KMS-11 (cell line): ENCODE results near the gene GEMIN4.
"Not testable (repeated sequence)": the region's sequence is repeated elsewhere in the genome, so short reads cannot be mapped to it uniquely, and the experiment has no call there.

Experiments used
- H2AFZ ChIP-seq: fragments of 200-600 bp; sonication (generic); 2 replicates; pipeline ENCODE4 v1.6.1; 2016; ENCODE audit warnings: antibody characterized with exemption, mixed run types, low read depth
- H3K27ac ChIP-seq: fragments of 200-600 bp; sonication (generic); 2 replicates; pipeline ENCODE4 v1.6.1; 2016; ENCODE audit warnings: mild to moderate bottlenecking, mixed run types
- H3K27me3 ChIP-seq: fragments of 200-600 bp; sonication (generic); 2 replicates; pipeline ENCODE4 v1.6.1; 2017; ENCODE audit warnings: mild to moderate bottlenecking, low read depth, mixed run types, moderate library complexity; ENCODE audit not compliant: insufficient read depth
- H3K36me3 ChIP-seq: fragments of 200-600 bp; sonication (generic); 2 replicates; pipeline ENCODE4 v1.6.1; 2017; ENCODE audit warnings: mild to moderate bottlenecking, mixed run types; ENCODE audit not compliant: insufficient read depth
- H3K4me1 ChIP-seq: fragments of 200-600 bp; sonication (generic); 2 replicates; pipeline ENCODE4 v1.6.1; 2016; ENCODE audit warnings: mild to moderate bottlenecking, low read depth, mixed run types; ENCODE audit not compliant: poor library complexity, severe bottlenecking
- H3K4me2 ChIP-seq: fragments of 200-600 bp; sonication (generic); 2 replicates; pipeline ENCODE4 v1.7.0; 2016; ENCODE audit warnings: mild to moderate bottlenecking, mixed run types
- H3K4me3 ChIP-seq: fragments of 200-600 bp; sonication (generic); IDR thresholded peaks from 2 replicates; pipeline ENCODE4 v1.6.1; 2017; ENCODE audit warnings: low read depth, low read length, mixed read lengths; ENCODE audit not compliant: insufficient read depth
- H3K79me2 ChIP-seq: fragments of 200-600 bp; sonication (generic); 2 replicates; pipeline ENCODE4 v1.6.1; 2016; ENCODE audit warnings: low read depth, mixed run types; ENCODE audit not compliant: insufficient read depth
- H3K9ac ChIP-seq: fragments of 200-600 bp; sonication (generic); 2 replicates; pipeline ENCODE4 v1.6.1; 2016; ENCODE audit warnings: mild to moderate bottlenecking, mixed run types
- H4K20me1 ChIP-seq: fragments of 200-600 bp; sonication (generic); 2 replicates; pipeline ENCODE4 v1.6.1; 2016; ENCODE audit warnings: mild to moderate bottlenecking, mixed run types; ENCODE audit not compliant: insufficient read depth
- TF ChIP-seq, protein P1 (sequence below): fragments of 200-600 bp; sonication (generic); conservative IDR thresholded peaks from 2 replicates; pipeline ENCODE4 v1.6.1; 2017; ENCODE audit warnings: low read depth, mild to moderate bottlenecking, antibody characterized with exemption, low read length, moderate library complexity, mixed read lengths

Gene GEMIN4

DNA sequence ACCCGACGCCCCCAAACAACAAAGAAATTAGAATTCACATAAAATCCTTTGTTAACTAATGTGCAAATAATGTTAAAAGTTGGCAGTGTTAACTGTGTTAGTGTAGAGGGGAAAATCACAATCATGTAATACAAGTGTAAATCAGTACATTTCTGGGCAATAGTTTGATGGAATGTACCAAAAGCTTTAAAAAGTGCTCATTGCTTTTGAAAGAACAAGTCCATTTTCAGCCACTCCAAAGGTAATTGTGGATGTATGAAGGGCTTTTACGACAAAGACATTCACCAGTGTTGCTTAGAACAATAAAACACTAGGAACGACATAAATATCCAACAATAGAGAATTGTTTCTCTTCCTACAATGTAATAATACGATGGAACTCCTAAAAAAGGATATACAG, 21.0 kb upstream of the GEMIN4 start:
- Histone ChIP-seq H3K27ac (no peak overlapping the region), H3K27me3 (no peaks in the 10 kb centered on the region), H3K79me2 (no peaks in the 10 kb centered on the region), H3K9ac (no peak overlapping the region), H3K4me3 (no peak overlapping the region), H3K4me1 (peaks cover 8% of the 10 kb centered on the region), H4K20me1 (no peaks in the 10 kb centered on the region), H3K36me3 (no peaks in the 10 kb centered on the region), H3K4me2 (no peak overlapping the region), H2AFZ (no peak overlapping the region)
- TF ChIP-seq, protein P1, sequence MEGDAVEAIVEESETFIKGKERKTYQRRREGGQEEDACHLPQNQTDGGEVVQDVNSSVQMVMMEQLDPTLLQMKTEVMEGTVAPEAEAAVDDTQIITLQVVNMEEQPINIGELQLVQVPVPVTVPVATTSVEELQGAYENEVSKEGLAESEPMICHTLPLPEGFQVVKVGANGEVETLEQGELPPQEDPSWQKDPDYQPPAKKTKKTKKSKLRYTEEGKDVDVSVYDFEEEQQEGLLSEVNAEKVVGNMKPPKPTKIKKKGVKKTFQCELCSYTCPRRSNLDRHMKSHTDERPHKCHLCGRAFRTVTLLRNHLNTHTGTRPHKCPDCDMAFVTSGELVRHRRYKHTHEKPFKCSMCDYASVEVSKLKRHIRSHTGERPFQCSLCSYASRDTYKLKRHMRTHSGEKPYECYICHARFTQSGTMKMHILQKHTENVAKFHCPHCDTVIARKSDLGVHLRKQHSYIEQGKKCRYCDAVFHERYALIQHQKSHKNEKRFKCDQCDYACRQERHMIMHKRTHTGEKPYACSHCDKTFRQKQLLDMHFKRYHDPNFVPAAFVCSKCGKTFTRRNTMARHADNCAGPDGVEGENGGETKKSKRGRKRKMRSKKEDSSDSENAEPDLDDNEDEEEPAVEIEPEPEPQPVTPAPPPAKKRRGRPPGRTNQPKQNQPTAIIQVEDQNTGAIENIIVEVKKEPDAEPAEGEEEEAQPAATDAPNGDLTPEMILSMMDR = no peak

DNA sequence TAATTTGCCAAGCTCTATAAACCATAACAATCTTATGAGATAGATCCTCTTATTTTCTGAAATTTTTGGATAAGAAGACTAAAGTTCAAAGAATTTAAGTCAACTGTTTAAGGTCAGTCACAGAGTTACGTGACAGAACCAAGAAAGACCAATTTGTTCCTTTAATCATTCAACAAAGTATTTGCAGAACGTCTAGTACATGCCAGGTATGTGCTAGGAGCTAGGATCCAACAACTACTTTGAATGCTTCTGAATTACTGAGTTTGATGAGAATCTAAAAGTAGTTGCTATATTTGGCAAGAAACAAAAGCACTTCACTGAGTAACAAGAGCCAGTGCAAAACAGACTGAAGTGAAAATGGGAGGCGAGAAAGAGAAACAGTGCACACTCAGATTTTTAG, 15.0 kb upstream of the GEMIN4 start:
- Histone ChIP-seq H3K27ac (no peak overlapping the region), H3K27me3 (no peaks in the 10 kb centered on the region), H3K4me2 (no peak overlapping the region), H3K4me1 (no peaks in the 10 kb centered on the region), H3K36me3 (no peaks in the 10 kb centered on the region), H3K4me3 (no peak overlapping the region), H4K20me1 (no peaks in the 10 kb centered on the region), H3K9ac (no peak overlapping the region), H3K79me2 (no peaks in the 10 kb centered on the region), H2AFZ (no peak overlapping the region)
- TF ChIP-seq, protein P1 = no peak

DNA sequence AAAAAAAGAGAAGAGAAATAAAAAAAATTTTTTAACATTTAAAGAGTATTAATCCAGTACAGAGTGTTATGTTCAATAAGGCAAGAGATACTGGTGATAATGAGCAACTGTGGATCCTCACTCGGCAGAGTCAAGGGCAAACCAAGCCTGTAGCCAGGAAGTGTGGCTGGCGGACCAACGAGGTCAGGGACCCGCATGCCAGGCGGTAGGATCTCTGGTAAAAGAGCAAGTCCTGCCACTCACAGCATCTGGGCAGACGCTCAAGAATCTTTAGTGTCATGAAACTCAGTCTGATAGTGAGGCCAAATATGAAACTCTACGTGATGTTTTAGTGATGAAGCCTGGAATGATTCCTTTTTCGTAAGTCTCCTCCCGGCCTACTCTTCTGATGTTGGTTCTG, 8.3 kb upstream of the GEMIN4 start:
- Histone ChIP-seq H2AFZ (no peak overlapping the region), H3K36me3 (no peaks in the 10 kb centered on the region), H3K4me1 (no peaks in the 10 kb centered on the region), H3K9ac (no peak overlapping the region), H3K27ac (no peak overlapping the region), H3K4me2 (no peak overlapping the region), H3K4me3 (no peak overlapping the region), H3K27me3 (no peaks in the 10 kb centered on the region), H4K20me1 (no peaks in the 10 kb centered on the region), H3K79me2 (no peaks in the 10 kb centered on the region)
- TF ChIP-seq, protein P1 = no peak

DNA sequence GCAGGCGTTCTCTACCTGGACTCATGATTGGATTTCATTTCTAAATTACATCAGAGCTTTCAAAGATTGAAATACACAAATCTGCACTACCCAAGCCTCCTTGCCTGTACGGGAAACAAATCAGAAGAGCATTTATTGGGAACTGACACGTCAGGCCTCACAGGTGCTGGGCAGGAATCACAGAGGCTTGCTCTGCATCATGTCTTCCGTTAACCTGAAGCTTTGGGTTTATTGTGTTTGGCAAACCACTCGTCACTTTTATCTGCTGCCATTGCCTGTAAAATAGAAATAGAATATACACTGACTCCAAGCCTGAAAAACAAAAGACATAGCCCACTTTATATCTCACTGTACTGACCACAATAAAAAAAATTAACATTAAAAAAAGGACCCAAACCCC, 7.9 kb upstream of the GEMIN4 start:
- no peak overlapping the region for H3K27ac ChIP-seq
- H3K4me3 ChIP-seq = no peak overlapping the region
- no peak overlapping the region for H3K9ac ChIP-seq
- TF ChIP-seq, protein P1 = no peak
- H3K27me3 ChIP-seq = no peaks in the 10 kb centered on the region
- H3K36me3 ChIP-seq = no peaks in the 10 kb centered on the region
- no peaks in the 10 kb centered on the region for H3K79me2 ChIP-seq
- H2AFZ ChIP-seq = no peak overlapping the region
- no peaks in the 10 kb centered on the region for H3K4me1 ChIP-seq
- H3K4me2 ChIP-seq = no peak overlapping the region
- no peaks in the 10 kb centered on the region for H4K20me1 ChIP-seq

DNA sequence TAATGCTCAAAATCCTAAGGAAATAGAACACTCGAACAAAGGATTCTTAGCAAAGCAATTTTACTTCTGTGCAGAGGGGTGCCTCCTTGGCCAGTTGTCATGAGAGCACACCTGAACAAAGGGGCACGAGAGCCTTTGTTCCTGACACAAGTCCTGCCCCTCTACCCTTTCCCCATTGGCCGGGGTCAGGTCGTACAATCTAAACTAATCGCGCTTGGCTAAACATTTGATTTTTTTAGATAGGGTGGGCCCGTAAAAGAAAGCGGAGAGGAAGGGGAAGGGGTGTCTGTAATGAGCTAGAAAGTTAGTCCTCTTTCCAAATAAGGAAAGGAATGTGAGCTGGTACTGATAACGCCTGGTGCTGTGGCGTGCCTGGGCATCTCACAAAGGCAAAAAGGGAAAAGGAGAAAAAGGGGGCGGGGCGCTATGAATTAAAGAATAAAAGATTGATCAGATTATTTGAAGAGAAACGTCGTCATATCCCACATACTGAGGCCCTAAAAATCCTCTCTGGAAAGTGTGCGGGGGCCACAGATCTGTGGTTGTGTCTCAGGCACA, 4.0 kb upstream of the GEMIN4 start:
- not testable (repeated sequence) for H3K36me3 ChIP-seq, H3K9ac ChIP-seq, H3K27me3 ChIP-seq, H4K20me1 ChIP-seq, H3K27ac ChIP-seq, H2AFZ ChIP-seq, H3K4me2 ChIP-seq, H3K4me1 ChIP-seq, H3K4me3 ChIP-seq, H3K79me2 ChIP-seq

DNA sequence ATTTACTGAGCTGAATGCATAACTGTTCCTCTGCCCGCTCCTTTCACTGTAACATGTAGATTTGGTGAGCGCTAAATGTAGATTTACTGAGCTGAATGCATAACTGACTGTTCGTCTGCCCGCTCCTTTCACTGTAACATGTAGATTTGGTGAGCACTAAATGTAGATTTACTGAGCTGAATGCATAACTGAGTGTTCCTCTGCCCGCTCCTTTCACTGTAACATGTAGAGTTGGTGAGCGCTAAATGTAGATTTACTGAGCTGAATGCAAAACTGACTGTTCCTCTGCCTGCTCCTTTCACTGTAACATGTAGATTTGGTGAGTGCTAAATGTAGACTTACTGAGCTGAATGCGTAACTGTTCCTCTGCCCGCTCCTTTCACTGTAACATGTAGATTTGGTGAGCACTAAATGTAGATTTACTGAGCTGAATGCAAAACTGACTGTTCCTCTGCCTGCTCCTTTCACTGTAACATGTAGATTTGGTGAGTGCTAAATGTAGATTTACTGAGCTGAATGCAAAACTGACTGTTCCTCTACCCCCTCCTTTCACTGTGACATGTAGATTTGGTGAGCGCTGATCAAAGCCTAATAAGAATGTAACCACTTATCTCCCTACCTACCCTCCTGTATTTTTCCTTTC, 3.4 kb upstream of the GEMIN4 start:
- H3K4me1 ChIP-seq, H3K27me3 ChIP-seq, H4K20me1 ChIP-seq, H3K4me3 ChIP-seq, H3K36me3 ChIP-seq, H3K27ac ChIP-seq, H2AFZ ChIP-seq, H3K4me2 ChIP-seq, H3K9ac ChIP-seq: not testable (repeated sequence)
- peaks cover 12% of the 10 kb centered on the region for H3K79me2 ChIP-seq
